ENCODE results near the gene FMN1. TPM values are rescaled to one million over a fixed set of nuclear protein-coding genes. Genes with fewer than 3 reads are reported as not detected.

FMN1 gene
- total RNA-seq, 1 experiment from 2014 or later: 4.5 TPM

- no peak for DNase-seq (ENCODE audit: low spot score)
- peak overlapping the region; percentile 68 for H3K27ac Mint-ChIP-seq
- no peaks in the 10 kb centered on the region; the same call in 1 of the 2 replicates for H3K27me3 Mint-ChIP-seq (ENCODE audit: low read depth)
- H3K36me3 Mint-ChIP-seq: no peaks in the 10 kb centered on the region
- ChIA-PET CTCF (interaction anchor here (0.7 to 3.1 kb wide), 10 partner anchors 14 to 304 kb away, joined by 3 to 25 read pairs (median 4); no protein-coding TSS in a partner anchor), POLR2A (no interaction called here)
- peak; percentile 45 for ATAC-seq
- no peaks in the 10 kb centered on the region for H3K9me3 Mint-ChIP-seq
- TF ChIP-seq ZNF532 (CRISPR knock-in tag; IDR thresholded peaks at IDR 0.05; ENCODE audit: borderline replicate concordance) (no peak), ATF1 (CRISPR knock-in tag; IDR thresholded peaks at IDR 0.05) (no peak), ZNF232 (CRISPR knock-in tag; IDR thresholded peaks at IDR 0.05) (no peak), NFE2L1 (CRISPR knock-in tag; IDR thresholded peaks at IDR 0.05) (no peak), MLX (CRISPR knock-in tag; IDR thresholded peaks at IDR 0.05) (no peak), HMGA2 (CRISPR knock-in tag; IDR thresholded peaks at IDR 0.05) (no peak), GABPB1 (CRISPR knock-in tag; IDR thresholded peaks at IDR 0.05) (no peak), ESRRA (CRISPR knock-in tag; IDR thresholded peaks at IDR 0.05; ENCODE audit: borderline replicate concordance) (no peak), ZBTB21 (CRISPR knock-in tag; IDR thresholded peaks at IDR 0.05; ENCODE audit: borderline replicate concordance) (no peak), ZNF263 (CRISPR knock-in tag; IDR thresholded peaks at IDR 0.05; ENCODE audit: low read depth) (no peak), PRRX2 (CRISPR knock-in tag; IDR thresholded peaks at IDR 0.05) (no peak)
- peaks cover 39% of the 10 kb centered on the region for H3K4me1 Mint-ChIP-seq
- H3K4me3 Mint-ChIP-seq: peak overlapping the region; percentile 41
These were observed 241.0 kb downstream of the FMN1 start for GRCh38 chr15:32953533-32953910.

GRCh38 chr15:32952901-32953532, 241.5 kb downstream of the FMN1 start:
- DNase-seq (ENCODE audit: low spot score): no peak
- ATAC-seq: peak; percentile 86
- peak overlapping the region; percentile 68 for H3K27ac Mint-ChIP-seq

More at GRCh38 chr15:32952901-32953532, 241.5 kb downstream of the FMN1 start:
- ChIA-PET CTCF (interaction anchor here (0.7 to 3.1 kb wide), 12 partner anchors 14 to 304 kb away, joined by 3 to 25 read pairs (median 4); no protein-coding TSS in a partner anchor), POLR2A (no interaction called here)
- H3K27me3 Mint-ChIP-seq (ENCODE audit: low read depth): no peaks in the 10 kb centered on the region; the same call in 1 of the 2 replicates
- peaks cover 39% of the 10 kb centered on the region for H3K4me1 Mint-ChIP-seq
- no peaks in the 10 kb centered on the region for H3K36me3 Mint-ChIP-seq
- peak overlapping the region; percentile 41 for H3K4me3 Mint-ChIP-seq
- no peak for TF ChIP-seq CREB1 (CRISPR knock-in tag; IDR thresholded peaks at IDR 0.05)
- peak; percentile 57 for TF ChIP-seq FOXP4 (CRISPR knock-in tag; IDR thresholded peaks at IDR 0.05)
- no peak for TF ChIP-seq IRF2 (CRISPR knock-in tag; IDR thresholded peaks at IDR 0.05; ENCODE audit: borderline replicate concordance, low read depth)
- H3K9me3 Mint-ChIP-seq: no peaks in the 10 kb centered on the region
